HepG2 (cell line): Measurements from ENCODE around the gene NUB1. TPM values are rescaled to one million over a fixed set of nuclear protein-coding genes. Genes with fewer than 3 reads are reported as not detected.

Source experiments
- ATAC-seq: fragments of 200-7000 bp; cut with Tn5 transposase; 3 replicates; pipeline ENCODE4 v1.9.1; 2020; ENCODE audit warnings: mild to moderate bottlenecking, moderate library complexity
- BruUV-seq: library from RNA; stranded (reverse); fragments of 400-500 nt; replicated peaks from 2 replicates; lab custom pipeline; 2021; lab: Mats Ljungman, UMichigan
- CTCF ChIA-PET: fragments of 300-600 bp; formaldehyde crosslinking; extraction: SDS; loops from one replicate; lab custom pipeline; 2021; ENCODE audit warnings: low total read pairs, inconsistent platforms, low intra/inter-chr PET ratio; lab: Yijun Ruan, JAX
- POLR2A ChIA-PET: fragments of 350-600 bp; sonication (Branson Sonifier 250); formaldehyde crosslinking; loops from one replicate; lab custom pipeline; 2020; ENCODE audit warnings: antibody characterized with exemption, inconsistent platforms; lab: Yijun Ruan, JAX
- DNase-seq: peaks from one replicate; pipeline ENCODE4 v3.0.0-alpha.2; 2015; ENCODE audit warnings: low spot score
- FAIRE-seq: peaks from 3 replicates; lab custom pipeline; 2011; peaks lifted over from hg19 to GRCh38; lab: Jason Lieb, UNC
- H2AFZ ChIP-seq: one replicate; pipeline ENCODE4 v1.6.1; 2011; ENCODE audit warnings: low read length, inconsistent platforms
- H3K27ac ChIP-seq: fragments of 300-600 bp; 3 replicates; pipeline ENCODE4 v1.8.0; 2011; ENCODE audit warnings: mixed run types, mild to moderate bottlenecking, mixed read lengths, low read length, inconsistent platforms; ENCODE audit not compliant: insufficient read depth; ENCODE audit errors: extremely low read length
- H3K27me3 ChIP-seq, 2 experiments: fragments of 200-600 bp in 1 of 2; 2 replicates in 1 of 2; 3 replicates in 1 of 2; pipeline versions ENCODE4 v1.6.0 to v1.8.0; 2011; ENCODE audit warnings: low read length in 2 of 2, mild to moderate bottlenecking in 2 of 2, moderate library complexity in 2 of 2, inconsistent platforms in 1 of 2; ENCODE audit not compliant: insufficient read depth in 2 of 2, control insufficient read depth in 1 of 2
- H3K36me3 ChIP-seq, 2 experiments: fragments of 200-600 bp in 1 of 2; replicated peaks in 1 of 2; 2 replicates in 1 of 2; 3 replicates in 1 of 2; pipeline versions ENCODE4 v1.5.1 to v1.8.0; 2011; ENCODE audit warnings: low read length in 2 of 2, inconsistent platforms in 1 of 2; ENCODE audit not compliant: insufficient read depth in 2 of 2, control insufficient read depth in 1 of 2
- H3K4me1 ChIP-seq: 2 replicates; pipeline ENCODE4 v1.5.1; 2012; ENCODE audit warnings: low read length, inconsistent platforms; ENCODE audit not compliant: insufficient read depth
- H3K4me2 ChIP-seq: 2 replicates; pipeline ENCODE4 v1.6.0; 2011; ENCODE audit warnings: low read depth, low read length, inconsistent platforms
- H3K4me3 ChIP-seq, 3 experiments: fragments of 200-600 bp in 1 of 3; sonication (generic), shearing (Covaris generic) in 1 of 3; replicated peaks in 1 of 3; 2 replicates each; pipeline ENCODE4 v1.5.1; 2011 to 2016; ENCODE audit warnings: low read length in 3 of 3, inconsistent platforms in 2 of 3, low read depth in 2 of 3, mild to moderate bottlenecking in 2 of 3, control low read depth in 1 of 3, mixed read lengths in 1 of 3; ENCODE audit not compliant: insufficient read depth in 1 of 3
- H3K79me2 ChIP-seq: one replicate; pipeline ENCODE4 v1.6.1; 2011; ENCODE audit warnings: low read length, inconsistent platforms; ENCODE audit not compliant: insufficient read depth
- H3K9ac ChIP-seq: 2 replicates; pipeline ENCODE4 v1.6.0; 2011; ENCODE audit warnings: mild to moderate bottlenecking, low read depth, low read length, inconsistent platforms; ENCODE audit not compliant: insufficient read depth
- H3K9me3 ChIP-seq: 2 replicates; pipeline ENCODE4 v1.5.1; 2012; ENCODE audit warnings: mild to moderate bottlenecking, low read length
- H4K20me1 ChIP-seq: 2 replicates; pipeline ENCODE4 v1.6.0; 2011; ENCODE audit warnings: inconsistent platforms, mild to moderate bottlenecking, low read length, moderate library complexity; ENCODE audit not compliant: insufficient read depth
- DPF2 ChIP-seq: sonication (generic); formaldehyde crosslinking; IDR thresholded peaks from 2 replicates; pipeline ENCODE4 v1.4.0; 2020; ENCODE audit warnings: mild to moderate bottlenecking, low read depth, missing genetic modification reagents, borderline replicate concordance
- EEA1 ChIP-seq: sonication (generic); formaldehyde crosslinking; IDR thresholded peaks from 2 replicates; pipeline ENCODE4 v1.5.1; 2020; ENCODE audit warnings: mild to moderate bottlenecking, missing genetic modification reagents, borderline replicate concordance
- ETV5 ChIP-seq: IDR thresholded peaks from 2 replicates; pipeline ENCODE4 v1.6.1; 2018; ENCODE audit warnings: missing biosample characterization, missing genetic modification reagents, inconsistent platforms, borderline replicate concordance
- ETV6 ChIP-seq: sonication (generic); formaldehyde crosslinking; conservative IDR thresholded peaks from 2 replicates; pipeline ENCODE4 v1.4.0; 2020; ENCODE audit warnings: missing genetic modification reagents
- EZH2 ChIP-seq: conservative IDR thresholded peaks from 2 replicates; pipeline ENCODE4 v1.6.1; 2012; ENCODE audit warnings: mild to moderate bottlenecking, low read depth, low read length, moderate library complexity
- HMGA1 ChIP-seq: sonication (generic); formaldehyde crosslinking; conservative IDR thresholded peaks from 2 replicates; pipeline ENCODE4 v1.4.0; 2020; ENCODE audit warnings: missing genetic modification reagents
- KLF6 ChIP-seq: IDR thresholded peaks from 2 replicates; pipeline ENCODE4 v1.8.0; 2016; ENCODE audit warnings: missing biosample characterization, missing genetic modification reagents
- MAF1 ChIP-seq: sonication (generic); formaldehyde crosslinking; IDR thresholded peaks from 2 replicates; pipeline ENCODE4 v1.5.0; 2020; ENCODE audit warnings: missing genetic modification reagents, borderline replicate concordance
- NCOA2 ChIP-seq: sonication (generic); formaldehyde crosslinking; IDR thresholded peaks from 2 replicates; pipeline ENCODE4 v1.8.0; 2022; ENCODE audit warnings: inconsistent platforms
- SPEN ChIP-seq: sonication (generic); formaldehyde crosslinking; IDR thresholded peaks from 2 replicates; pipeline ENCODE4 v1.5.1; 2020; ENCODE audit warnings: low read depth, mild to moderate bottlenecking, missing genetic modification reagents
- ZNF225 ChIP-seq: sonication (generic); formaldehyde crosslinking; IDR thresholded peaks from 2 replicates; pipeline ENCODE4 v1.4.0; 2020; ENCODE audit warnings: mild to moderate bottlenecking, missing genetic modification reagents
- ZNF446 ChIP-seq: sonication (generic); formaldehyde crosslinking; IDR thresholded peaks from 2 replicates; pipeline ENCODE4 v1.5.0; 2020; ENCODE audit warnings: mild to moderate bottlenecking, missing genetic modification reagents
- ZNF7 ChIP-seq: IDR thresholded peaks from 2 replicates; pipeline ENCODE4 v1.6.1; 2016; ENCODE audit warnings: missing biosample characterization, missing genetic modification reagents
- WGBS: methylation state at CpG from one replicate; pipeline ENCODE4 v1.1.6; 2017; ENCODE audit warnings: low lambda C conversion rate; 5-methylcytosine and 5-hydroxymethylcytosine counted together
- in situ Hi-C: cut with HindIII; loops from 2 replicates; pipeline ENCODE4 v1.10.0; 2017; ENCODE audit warnings: low pct_unique_long_range_greater_than_20kb; ENCODE audit not compliant: extremely low pct_ligation_motif_present
- intact Hi-C: fragments of 100-400 bp; cut with micrococcal nuclease; formaldehyde crosslinking; loops from one replicate; pipeline ENCODE4 v1.10.0; 2022; ENCODE audit not compliant: unreplicated experiment
- polyA plus RNA-seq, 8 experiments: library from polyadenylated mRNA; depleted of rRNA in 3 of 8; stranded (reverse) in 7 of 8; unstranded in 1 of 8; fragments of >200 nt; fragmentation: Illumina TruSeq in 4 of 8; extraction: Trizol in 4 of 8; gene quantifications; 2 replicates each; pipeline versions ENCODE4 v1.2.1 to v1.2.3, GENCODE V29; 2011 to 2016; ENCODE audit warnings: low read depth in 4 of 8, missing spikeins in 1 of 8, mixed read lengths in 1 of 8; ENCODE audit not compliant: insufficient read depth in 1 of 8
- total RNA-seq, 5 experiments: library from RNA; depleted of rRNA; stranded (reverse); fragments of >200 nt; fragmentation: Illumina TruSeq; extraction: Trizol; gene quantifications; 2 replicates each; pipeline ENCODE4 v1.2.3, GENCODE V29; 2016; ENCODE audit warnings: low read depth in 1 of 5

The NUB1 gene
- total and polyA plus RNA-seq, 2 of the 13 experiments (the other 11 are each of a cell fraction or from before 2014, with no cell fraction given), result 27.1 to 37.0 TPM

GRCh38 chr7:151304856-151305255 lies 36.8 kb upstream of the NUB1 start (continued):
- TF ChIP-seq ETV5, result no peak
- TF ChIP-seq ETV6 (CRISPR knock-in tag), result no peak
- TF ChIP-seq EZH2, result no peak
- no peak for TF ChIP-seq ZNF7 (CRISPR knock-in tag)
- TF ChIP-seq NCOA2 (CRISPR knock-in tag), result no peak

- no TSS peak for BruUV-seq
- ChIA-PET POLR2A (no interaction called here), CTCF (no interaction called here)
- no peak overlapping the region for H2AFZ ChIP-seq
- 13% methylated on average over 8 of the region's 8 CpGs for WGBS
- no peak overlapping the region for H3K4me3 ChIP-seq
- no peak for ATAC-seq
- H3K36me3 ChIP-seq, result no peaks in the 10 kb centered on the region
- no peak for DNase-seq
- FAIRE-seq, result no peak
- no peaks in the 10 kb centered on the region for H4K20me1 ChIP-seq
- H3K9ac ChIP-seq, result no peak overlapping the region
- TF ChIP-seq ZNF446, result no peak
- TF ChIP-seq SPEN (CRISPR knock-in tag), result no peak
- TF ChIP-seq ZNF225 (CRISPR knock-in tag), result no peak
- no peak for TF ChIP-seq HMGA1 (CRISPR knock-in tag)
- TF ChIP-seq MAF1 (CRISPR knock-in tag), result no peak
- TF ChIP-seq KLF6, result no peak
- no peak for TF ChIP-seq EEA1 (CRISPR knock-in tag)
- no peak for TF ChIP-seq DPF2 (CRISPR knock-in tag)
- peaks cover 1% of the 10 kb centered on the region for H3K9me3 ChIP-seq
- H3K4me2 ChIP-seq, result no peak overlapping the region
- H3K27me3 ChIP-seq, result peaks cover 5 to 58% of the 10 kb centered on the region in 2 experiments; a peak in 3 of 5 replicates
- intact Hi-C loops, result loop anchor here (10.0 kb wide), 2 partner anchors 132 to 172 kb away; no protein-coding TSS in a partner anchor
- in situ Hi-C loops, result loop anchor here (10.0 kb wide), 2 partner anchors 112 to 182 kb away; no protein-coding TSS in a partner anchor
- no peaks in the 10 kb centered on the region for H3K79me2 ChIP-seq
- no peaks in the 10 kb centered on the region for H3K4me1 ChIP-seq
- H3K27ac ChIP-seq, result no peak overlapping the region
These were observed 35.2 kb upstream of the NUB1 start for GRCh38 chr7:151306374-151306773.
